Uterus (tissue), 4 donors: ENCODE results near the gene WDR7. TPM values are rescaled to one million over a fixed set of nuclear protein-coding genes. Genes with fewer than 3 reads are reported as not detected.

Experiments used
- DNase-seq, 2 donors: peaks; one replicate each; pipeline ENCODE4 v3.0.0-alpha.2; 2019 to 2020
- H3K27ac ChIP-seq, 2 donors: fragments of 200-600 bp; sonication (generic); 1 replicate in 1 of 2; 2 replicates in 1 of 2; pipeline ENCODE4 v1.5.1; 2016 to 2018
- H3K27me3 ChIP-seq, 2 donors: fragments of 200-600 bp; sonication (generic); one replicate each; pipeline ENCODE4 v1.5.1; 2018 to 2019; ENCODE audit warnings: control low read depth in 1 of 2
- H3K36me3 ChIP-seq, 2 donors: fragments of 200-600 bp; sonication (generic); one replicate each; pipeline ENCODE4 v1.5.1; 2019; ENCODE audit warnings: control low read depth in 1 of 2
- H3K4me1 ChIP-seq, 2 donors: fragments of 200-600 bp; sonication (generic); one replicate each; pipeline ENCODE4 v1.5.1; 2018 to 2019; ENCODE audit warnings: control low read depth in 1 of 2
- H3K4me3 ChIP-seq, 2 donors: fragments of 200-600 bp; sonication (generic); 1 replicate in 1 of 2; 2 replicates in 1 of 2; pipeline ENCODE4 v1.5.1; 2018 to 2019; ENCODE audit warnings: mild to moderate bottlenecking in 1 of 2
- H3K9me3 ChIP-seq, 2 donors: fragments of 200-600 bp; sonication (generic); one replicate each; pipeline ENCODE4 v1.5.1; 2019; ENCODE audit warnings: control low read depth in 1 of 2
- POLR2A ChIP-seq, 2 donors: fragments of 450-650 bp; IDR thresholded peaks; one replicate each; pipeline ENCODE4 v1.6.1; 2016; ENCODE audit warnings: antibody characterized with exemption in 2 of 2, mild to moderate bottlenecking in 1 of 2, moderate library complexity in 1 of 2
- intact Hi-C: fragments of 100-400 bp; cut with DNase I; formaldehyde crosslinking; loops from one replicate; pipeline ENCODE4 v1.15.1; 2023; ENCODE audit warnings: low total_unique reads
- total RNA-seq, 4 donors: library from RNA; depleted of rRNA in 3 of 4; stranded (reverse); fragments of >200 nt in 3 of 4; gene quantifications; one replicate each; pipeline versions ENCODE4 v1.1.0 to v1.2.4, GENCODE V29; 2014 to 2023
- TF ChIP-seq, protein P1 (sequence below), 4 experiments: fragments of 200-600 bp in 2 of 4; fragments of 450-650 bp in 2 of 4; sonication (generic) in 2 of 4; IDR thresholded peaks; one replicate each; pipeline ENCODE4 v1.5.1; 2016 to 2019; ENCODE audit warnings: antibody characterized with exemption in 4 of 4, mild to moderate bottlenecking in 2 of 4, moderate library complexity in 1 of 4
- donor health status: DM: yes; HTN: yes; CAD: no.

WDR7 gene
- total RNA-seq, 4 donors from 2014 or later: 19.2 to 66.2 (median 33.8) TPM

DNA sequence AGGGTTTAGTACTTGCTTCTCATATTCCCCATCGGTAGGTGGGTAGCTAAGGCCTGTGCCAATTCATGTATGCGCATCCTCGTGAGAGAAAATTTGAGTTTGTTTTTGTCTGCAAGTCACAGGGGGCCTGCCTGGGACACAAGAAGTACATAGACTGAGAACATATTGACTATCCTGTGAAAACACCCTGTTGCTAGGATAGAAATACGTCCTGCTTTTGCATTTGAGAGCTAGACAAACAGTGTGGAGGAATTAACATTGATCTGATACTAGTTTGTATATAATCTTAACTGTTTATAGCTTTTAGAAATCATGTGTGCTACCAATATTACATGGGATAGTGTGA is 10.9 kb downstream of the WDR7 start:
- no peak for DNase-seq
- Histone ChIP-seq H3K27me3 (no peaks in the 10 kb centered on the region), H3K4me1 (no peaks in the 10 kb centered on the region), H3K9me3 (no peaks in the 10 kb centered on the region), H3K27ac (no peak overlapping the region), H3K36me3 (no peaks in the 10 kb centered on the region), H3K4me3 (no peak overlapping the region)
- no peak for TF ChIP-seq POLR2A (IDR thresholded peaks at IDR 0.05)
- TF ChIP-seq, protein P1, sequence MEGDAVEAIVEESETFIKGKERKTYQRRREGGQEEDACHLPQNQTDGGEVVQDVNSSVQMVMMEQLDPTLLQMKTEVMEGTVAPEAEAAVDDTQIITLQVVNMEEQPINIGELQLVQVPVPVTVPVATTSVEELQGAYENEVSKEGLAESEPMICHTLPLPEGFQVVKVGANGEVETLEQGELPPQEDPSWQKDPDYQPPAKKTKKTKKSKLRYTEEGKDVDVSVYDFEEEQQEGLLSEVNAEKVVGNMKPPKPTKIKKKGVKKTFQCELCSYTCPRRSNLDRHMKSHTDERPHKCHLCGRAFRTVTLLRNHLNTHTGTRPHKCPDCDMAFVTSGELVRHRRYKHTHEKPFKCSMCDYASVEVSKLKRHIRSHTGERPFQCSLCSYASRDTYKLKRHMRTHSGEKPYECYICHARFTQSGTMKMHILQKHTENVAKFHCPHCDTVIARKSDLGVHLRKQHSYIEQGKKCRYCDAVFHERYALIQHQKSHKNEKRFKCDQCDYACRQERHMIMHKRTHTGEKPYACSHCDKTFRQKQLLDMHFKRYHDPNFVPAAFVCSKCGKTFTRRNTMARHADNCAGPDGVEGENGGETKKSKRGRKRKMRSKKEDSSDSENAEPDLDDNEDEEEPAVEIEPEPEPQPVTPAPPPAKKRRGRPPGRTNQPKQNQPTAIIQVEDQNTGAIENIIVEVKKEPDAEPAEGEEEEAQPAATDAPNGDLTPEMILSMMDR (IDR thresholded peaks at IDR 0.05): no peak
- intact Hi-C loops: no loop called here

DNA sequence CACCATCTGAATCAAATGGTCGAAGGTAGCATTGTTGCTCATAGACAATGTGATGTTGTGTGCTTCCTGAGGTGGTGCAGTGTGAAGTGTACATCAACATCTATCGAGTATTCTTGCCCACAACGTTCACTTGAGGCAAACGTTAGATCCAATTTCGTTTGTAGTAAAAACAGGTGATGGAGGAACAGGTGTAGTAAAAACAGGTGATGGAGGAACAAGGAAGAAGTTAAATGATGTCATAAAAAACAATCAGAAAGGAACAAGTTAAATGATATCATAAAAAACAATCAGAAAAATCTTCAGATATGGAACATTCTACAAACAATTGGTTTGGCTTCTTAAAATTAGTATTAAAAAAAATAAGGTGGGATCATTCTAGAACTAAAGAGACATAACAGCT is 11.3 kb downstream of the WDR7 start:
- Histone ChIP-seq H3K36me3 (no peaks in the 10 kb centered on the region), H3K4me3 (no peak overlapping the region), H3K27me3 (no peaks in the 10 kb centered on the region), H3K27ac (no peak overlapping the region), H3K4me1 (no peaks in the 10 kb centered on the region), H3K9me3 (no peaks in the 10 kb centered on the region)
- DNase-seq: no peak
- TF ChIP-seq POLR2A (IDR thresholded peaks at IDR 0.05): no peak
- TF ChIP-seq, protein P1 (IDR thresholded peaks at IDR 0.05): no peak
- intact Hi-C loops: no loop called here

DNA sequence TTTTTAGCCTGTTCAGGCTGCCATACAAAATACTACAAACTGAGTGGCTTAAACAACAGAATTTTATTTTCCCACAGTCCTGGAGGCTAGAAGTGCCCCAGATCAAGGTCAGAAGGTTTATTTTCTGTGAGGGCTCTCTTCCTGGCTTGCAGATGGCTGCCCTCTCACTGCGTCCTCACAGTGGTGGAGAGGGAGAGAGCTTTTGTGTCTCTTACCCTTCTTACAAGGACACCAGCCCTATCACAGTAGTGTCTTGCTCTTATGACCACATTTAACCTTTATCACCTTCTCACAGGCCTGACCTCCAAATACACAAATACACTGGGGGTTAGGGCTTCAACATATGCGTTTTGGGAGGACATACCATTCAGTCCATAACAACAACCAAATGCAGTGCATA is 11.7 kb downstream of the WDR7 start:
- Histone ChIP-seq H3K4me3 (no peak overlapping the region), H3K27ac (no peak overlapping the region), H3K36me3 (no peaks in the 10 kb centered on the region), H3K27me3 (no peaks in the 10 kb centered on the region), H3K9me3 (no peaks in the 10 kb centered on the region), H3K4me1 (no peaks in the 10 kb centered on the region)
- intact Hi-C loops: no loop called here
- no peak for DNase-seq
- no peak for TF ChIP-seq POLR2A (IDR thresholded peaks at IDR 0.05)

DNA sequence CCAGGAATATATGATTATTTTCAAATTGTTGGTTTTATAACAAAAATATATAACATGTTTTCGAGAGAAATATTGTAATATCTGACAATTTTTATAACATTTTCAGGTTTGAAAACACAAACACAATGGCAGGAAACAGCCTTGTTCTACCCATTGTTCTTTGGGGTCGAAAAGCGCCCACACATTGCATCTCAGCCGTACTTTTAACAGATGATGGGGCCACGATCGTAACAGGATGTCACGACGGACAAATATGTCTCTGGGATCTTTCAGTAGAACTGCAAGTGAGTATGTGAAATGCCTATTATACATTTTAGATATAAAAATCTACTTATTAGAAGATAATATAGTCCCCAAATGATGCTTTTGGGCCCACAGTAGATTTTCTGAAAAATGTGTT is 21.2 kb downstream of the WDR7 start:
- TF ChIP-seq POLR2A (IDR thresholded peaks at IDR 0.05): no peak
- TF ChIP-seq, protein P1 (IDR thresholded peaks at IDR 0.05): no peak
- no peak for DNase-seq
- intact Hi-C loops: no loop called here
- Histone ChIP-seq H3K9me3 (no peaks in the 10 kb centered on the region), H3K36me3 (no peaks in the 10 kb centered on the region), H3K27ac (no peak overlapping the region), H3K4me1 (no peaks in the 10 kb centered on the region), H3K27me3 (no peaks in the 10 kb centered on the region), H3K4me3 (no peak overlapping the region)

DNA sequence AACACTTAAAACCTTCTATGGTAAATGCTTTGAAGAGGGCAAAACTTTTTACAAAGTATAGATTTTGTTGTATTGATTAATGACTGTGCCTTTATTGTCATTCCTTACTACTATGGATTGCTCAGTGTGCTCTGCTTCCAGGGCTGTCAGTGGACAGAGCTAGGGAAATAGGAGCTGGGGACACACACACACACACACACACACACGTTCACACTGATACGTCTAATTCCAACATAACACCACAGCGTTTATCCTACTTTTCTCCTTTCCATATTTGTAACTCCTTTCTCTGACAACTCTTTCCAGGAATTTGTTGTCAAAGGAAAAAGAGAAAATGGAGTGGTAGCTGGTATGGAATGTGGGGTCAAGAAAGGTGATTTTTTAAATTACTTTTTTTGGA is 21.8 kb downstream of the WDR7 start:
- H3K27ac ChIP-seq: no peak overlapping the region
- TF ChIP-seq, protein P1 (IDR thresholded peaks at IDR 0.05): no peak
- no peak for TF ChIP-seq POLR2A (IDR thresholded peaks at IDR 0.05)
- H3K9me3 ChIP-seq: no peaks in the 10 kb centered on the region
- no peaks in the 10 kb centered on the region for H3K27me3 ChIP-seq
- intact Hi-C loops: no loop called here
- DNase-seq: no peak
- no peak overlapping the region for H3K4me3 ChIP-seq
- H3K4me1 ChIP-seq: no peaks in the 10 kb centered on the region
- no peaks in the 10 kb centered on the region for H3K36me3 ChIP-seq

DNA sequence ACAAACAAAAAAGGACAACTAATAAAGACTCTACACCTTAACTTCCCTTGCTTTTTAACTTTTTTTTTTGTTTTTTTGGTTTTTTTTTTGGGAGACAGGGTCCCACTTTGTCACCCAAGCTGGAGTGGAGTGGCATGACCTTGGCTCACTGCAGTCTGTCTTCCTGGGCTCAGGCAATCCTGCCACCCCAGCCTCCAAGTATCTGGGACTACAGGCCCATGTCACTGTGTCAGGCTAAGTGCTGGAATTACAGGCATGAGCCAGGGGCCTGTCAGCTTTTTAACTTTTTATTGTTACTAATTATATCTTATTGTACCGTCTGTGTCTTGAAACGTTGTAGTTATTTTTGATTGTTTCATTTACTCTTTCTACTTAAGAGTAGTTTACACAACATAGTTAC is 25.5 kb downstream of the WDR7 start:
- Histone ChIP-seq H3K27ac (no peak overlapping the region), H3K4me1 (no peaks in the 10 kb centered on the region), H3K9me3 (no peaks in the 10 kb centered on the region), H3K36me3 (no peaks in the 10 kb centered on the region), H3K4me3 (no peak overlapping the region), H3K27me3 (no peaks in the 10 kb centered on the region)
- intact Hi-C loops: no loop called here
- TF ChIP-seq, protein P1 (IDR thresholded peaks at IDR 0.05): no peak
- TF ChIP-seq POLR2A (IDR thresholded peaks at IDR 0.05): no peak
- no peak for DNase-seq
